SHP77 (cell line): ENCODE results near the gene CTRB2.
"Not testable (repeated sequence)": the region's sequence is repeated elsewhere in the genome, so short reads cannot be mapped to it uniquely, and the experiment has no call there.

Source experiments
- DNase-seq, 2 experiments: peaks; one replicate each; lab custom pipeline; 2025; lab: John Stamatoyannopoulos, UW

CTRB2 gene

GRCh38 chr16:75242436-75243078 lies 35.6 kb upstream of the CTRB2 start:
- DNase-seq = not testable (repeated sequence)

GRCh38 chr16:75241955-75242354 lies 35.0 kb upstream of the CTRB2 start:
- DNase-seq = no peak

DNA sequence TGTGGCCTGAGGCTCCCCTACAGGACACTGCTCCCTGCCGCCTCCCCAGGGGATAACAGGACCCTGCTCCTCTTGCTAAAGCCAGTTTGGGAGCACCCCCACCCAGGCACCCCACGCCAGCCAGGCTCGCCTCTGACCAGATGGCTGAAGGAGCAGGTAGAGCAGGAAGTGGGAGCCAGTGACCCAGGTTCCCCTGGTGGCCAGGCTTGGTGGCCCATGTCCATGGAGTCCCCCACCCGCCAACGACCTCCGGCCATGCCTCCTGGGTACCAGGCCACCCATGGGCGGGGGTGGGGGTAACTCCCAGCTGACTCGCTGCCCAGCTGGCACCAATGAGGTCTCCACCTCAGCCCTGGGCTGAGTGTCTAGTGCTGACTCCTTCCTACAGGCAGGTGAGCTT lies 34.5 kb upstream of the CTRB2 start:
- DNase-seq = no peak

- DNase-seq = not testable (repeated sequence)
These were observed 33.7 kb upstream of the CTRB2 start for GRCh38 chr16:75240633-75241032.

GRCh38 chr16:75239542-75240122 lies 32.7 kb upstream of the CTRB2 start:
- DNase-seq = no peak

DNA sequence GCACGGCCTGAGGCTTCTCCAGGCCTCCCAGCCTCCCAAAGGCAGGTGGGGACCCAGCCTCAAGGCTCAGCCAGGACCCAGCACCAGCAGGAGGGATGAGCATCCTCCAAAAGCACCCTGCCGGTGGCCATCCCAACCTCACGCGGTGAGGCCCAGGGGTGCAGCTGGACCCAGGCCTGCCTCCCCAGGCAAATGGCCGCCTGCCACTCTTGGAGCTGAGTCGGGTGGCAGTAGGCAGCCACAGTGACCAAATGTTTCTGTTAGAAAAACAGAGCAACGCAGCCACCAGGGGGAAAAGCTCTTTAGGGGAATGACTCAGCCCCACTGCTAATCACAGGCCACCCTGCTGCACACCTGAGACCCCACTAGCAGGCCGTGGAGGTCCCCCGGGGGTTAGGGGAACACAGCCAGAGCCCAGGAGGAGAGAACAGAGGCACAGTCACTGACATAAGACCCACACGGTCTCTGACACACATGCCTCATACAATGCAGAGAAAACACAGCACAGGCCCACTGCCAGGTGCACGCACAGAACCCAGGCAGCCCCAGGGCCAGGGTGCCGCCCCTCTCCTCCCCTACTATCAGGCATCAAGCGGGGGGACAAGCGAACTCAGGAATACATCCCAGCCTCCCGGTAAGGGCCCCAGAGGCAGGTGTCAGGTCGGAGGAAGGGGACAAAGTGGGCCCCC lies 32.0 kb upstream of the CTRB2 start:
- no peak for DNase-seq

- no peak for DNase-seq
These were observed 31.3 kb upstream of the CTRB2 start for GRCh38 chr16:75238132-75238852.

DNA sequence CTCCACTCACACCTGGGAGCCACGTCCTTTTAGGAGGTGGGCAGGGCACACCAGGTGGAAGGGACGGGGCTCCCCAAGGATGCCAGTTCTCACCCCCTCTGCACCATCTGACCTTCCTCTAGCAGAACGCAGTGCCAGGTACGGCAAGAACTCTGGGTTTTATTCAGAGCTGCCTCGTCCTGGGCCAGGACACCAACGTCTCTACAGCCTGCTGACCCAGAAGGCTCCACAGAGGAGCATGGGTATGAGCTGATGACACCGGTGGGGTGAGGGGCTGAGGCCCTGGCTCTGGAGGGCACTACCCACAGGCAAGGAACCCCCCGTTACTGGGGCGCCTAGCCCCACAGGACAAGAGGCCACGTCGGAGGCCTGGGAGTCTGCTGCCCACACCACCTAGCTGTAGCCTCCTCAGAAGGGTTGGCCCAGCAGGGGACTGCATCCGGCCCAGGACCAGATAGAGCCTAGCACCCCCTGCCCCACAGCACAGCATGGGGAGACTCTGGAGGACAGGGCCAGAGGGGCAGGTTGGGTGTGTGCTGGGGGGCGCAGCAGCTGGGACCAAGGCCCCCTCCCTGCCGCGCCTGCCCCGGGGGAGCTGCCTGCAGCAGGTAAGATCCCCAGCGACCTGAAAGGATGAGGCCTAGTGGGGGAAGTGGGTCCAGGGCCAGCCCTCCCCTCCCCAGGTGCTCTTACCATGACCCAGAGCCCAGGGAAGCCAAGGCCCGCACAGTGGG lies 30.6 kb upstream of the CTRB2 start:
- DNase-seq = no peak

GRCh38 chr16:75236736-75237397 lies 29.9 kb upstream of the CTRB2 start:
- no peak for DNase-seq

DNA sequence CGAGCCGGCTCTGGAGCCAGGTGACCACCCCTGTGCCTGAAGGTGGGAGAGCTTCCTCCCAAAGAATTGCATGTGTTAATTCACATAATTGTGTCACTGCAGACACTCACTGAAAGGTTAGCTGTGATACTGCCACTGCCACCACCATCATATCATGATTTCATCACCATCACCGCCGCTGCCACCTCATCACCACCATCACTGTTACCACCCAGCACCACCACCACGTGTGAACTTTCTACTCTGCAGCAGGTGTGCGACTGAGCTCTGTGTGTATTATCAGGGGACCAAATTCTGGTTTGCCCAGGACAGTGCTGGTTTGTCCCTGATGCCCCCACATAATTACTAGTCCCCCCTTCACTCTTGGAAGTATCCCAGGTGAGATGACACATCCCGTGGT lies 29.3 kb upstream of the CTRB2 start:
- no peak for DNase-seq

- no peak for DNase-seq
These were observed 28.8 kb upstream of the CTRB2 start for GRCh38 chr16:75235721-75236193.

- no peak for DNase-seq
These were observed 28.1 kb upstream of the CTRB2 start for GRCh38 chr16:75234856-75235696.

DNA sequence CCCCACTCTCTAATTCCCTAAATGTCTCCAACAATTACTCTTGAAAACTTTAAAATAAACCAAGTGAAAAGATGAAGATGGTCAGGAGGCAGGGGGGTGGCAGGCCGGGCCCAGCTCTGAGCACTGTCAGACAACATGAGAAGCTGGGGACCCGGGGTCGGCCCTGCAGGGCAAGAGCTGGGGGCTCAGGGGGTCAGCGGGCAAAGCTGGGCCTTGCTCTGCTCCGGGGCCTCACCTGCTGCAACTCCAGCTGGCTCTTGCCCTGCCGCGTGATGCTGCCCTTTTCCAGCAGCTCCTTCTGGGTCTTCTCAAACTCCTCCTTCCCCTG lies 26.6 kb upstream of the CTRB2 start:
- no peak for DNase-seq

GRCh38 chr16:75231570-75231969 lies 24.6 kb upstream of the CTRB2 start:
- no peak for DNase-seq

DNA sequence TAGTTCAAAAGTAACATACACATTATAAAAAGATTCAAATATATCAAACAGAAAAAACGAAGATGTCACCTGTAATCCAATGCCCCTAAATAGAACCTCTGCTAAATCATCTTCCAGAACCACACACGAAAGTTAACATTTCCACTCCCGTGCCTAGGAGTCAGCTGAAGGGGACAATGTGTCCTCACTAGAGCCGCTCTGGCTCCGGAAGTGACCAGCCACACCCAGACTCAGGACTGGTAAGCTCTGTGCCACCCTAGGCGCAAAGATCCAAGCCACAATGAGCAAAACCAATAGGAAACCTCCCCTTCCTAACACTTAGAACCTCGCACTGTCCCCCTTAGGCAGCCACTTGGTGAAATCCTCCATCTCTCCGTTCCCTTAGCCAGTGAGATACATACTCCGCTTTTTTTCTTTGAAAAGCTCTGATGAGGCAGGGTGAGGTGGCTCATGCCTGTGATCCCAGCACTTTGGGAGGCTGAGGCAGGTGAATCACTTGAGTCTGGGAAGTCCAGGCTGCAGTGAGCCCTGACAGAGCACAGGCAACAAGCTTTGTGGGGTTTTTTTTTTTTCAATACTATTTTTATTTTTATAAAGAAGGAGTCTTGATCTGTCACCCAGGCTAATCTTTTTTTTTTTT lies 23.6 kb upstream of the CTRB2 start:
- no peak for DNase-seq

DNA sequence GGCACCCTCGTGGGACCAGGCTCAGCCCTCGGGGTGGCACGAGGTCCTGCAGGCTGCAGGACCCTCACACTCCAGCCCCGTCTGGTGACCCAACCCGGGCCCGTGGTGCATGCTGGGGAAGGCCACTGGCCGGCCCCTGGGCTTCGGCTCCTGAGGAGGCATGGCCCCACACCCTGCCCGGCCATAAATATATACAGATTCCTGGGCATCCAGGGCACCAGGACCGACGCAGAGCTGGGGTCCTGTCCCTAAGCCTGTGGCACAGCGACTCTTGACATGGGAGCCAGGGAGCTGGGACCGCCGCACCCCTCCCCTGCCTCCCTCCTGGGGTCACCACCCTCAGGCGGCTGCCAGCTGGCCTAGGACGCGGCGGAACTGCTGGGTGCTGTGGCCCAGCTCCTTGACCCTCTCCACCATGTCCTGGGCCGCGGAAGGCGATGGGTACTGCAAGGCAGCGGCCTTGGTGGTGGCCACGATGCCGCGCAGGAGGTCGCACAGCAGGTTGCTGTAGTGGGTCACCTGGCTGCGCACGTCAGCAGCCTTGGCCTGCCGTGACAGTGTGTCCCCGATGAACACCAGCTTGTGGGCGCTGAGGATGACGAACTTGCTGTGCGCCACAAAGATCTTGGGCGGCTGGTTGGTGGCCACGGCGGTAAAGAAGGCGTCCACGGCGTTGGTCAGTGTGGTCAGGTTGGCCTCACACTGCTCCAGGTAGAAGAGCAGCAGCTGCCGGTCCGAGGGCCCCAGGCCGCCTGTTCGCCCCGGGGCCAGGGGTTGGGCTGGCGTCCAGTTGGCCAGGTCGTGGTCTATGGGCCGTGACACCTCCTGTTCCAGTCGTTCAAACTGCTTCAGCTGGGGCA lies 22.4 kb upstream of the CTRB2 start:
- DNase-seq = no peak

- DNase-seq = no peak
These were observed 21.4 kb upstream of the CTRB2 start for GRCh38 chr16:75228143-75228976.
